D341Med (cell line): ENCODE results near the gene KCNQ2.
"Not testable (repeated sequence)": the region's sequence is repeated elsewhere in the genome, so short reads cannot be mapped to it uniquely, and the experiment has no call there.

Experiments used
- DNase-seq: peaks from one replicate; pipeline ENCODE4 v3.0.0; 2012; ENCODE audit warnings: low spot score

The KCNQ2 gene

DNA sequence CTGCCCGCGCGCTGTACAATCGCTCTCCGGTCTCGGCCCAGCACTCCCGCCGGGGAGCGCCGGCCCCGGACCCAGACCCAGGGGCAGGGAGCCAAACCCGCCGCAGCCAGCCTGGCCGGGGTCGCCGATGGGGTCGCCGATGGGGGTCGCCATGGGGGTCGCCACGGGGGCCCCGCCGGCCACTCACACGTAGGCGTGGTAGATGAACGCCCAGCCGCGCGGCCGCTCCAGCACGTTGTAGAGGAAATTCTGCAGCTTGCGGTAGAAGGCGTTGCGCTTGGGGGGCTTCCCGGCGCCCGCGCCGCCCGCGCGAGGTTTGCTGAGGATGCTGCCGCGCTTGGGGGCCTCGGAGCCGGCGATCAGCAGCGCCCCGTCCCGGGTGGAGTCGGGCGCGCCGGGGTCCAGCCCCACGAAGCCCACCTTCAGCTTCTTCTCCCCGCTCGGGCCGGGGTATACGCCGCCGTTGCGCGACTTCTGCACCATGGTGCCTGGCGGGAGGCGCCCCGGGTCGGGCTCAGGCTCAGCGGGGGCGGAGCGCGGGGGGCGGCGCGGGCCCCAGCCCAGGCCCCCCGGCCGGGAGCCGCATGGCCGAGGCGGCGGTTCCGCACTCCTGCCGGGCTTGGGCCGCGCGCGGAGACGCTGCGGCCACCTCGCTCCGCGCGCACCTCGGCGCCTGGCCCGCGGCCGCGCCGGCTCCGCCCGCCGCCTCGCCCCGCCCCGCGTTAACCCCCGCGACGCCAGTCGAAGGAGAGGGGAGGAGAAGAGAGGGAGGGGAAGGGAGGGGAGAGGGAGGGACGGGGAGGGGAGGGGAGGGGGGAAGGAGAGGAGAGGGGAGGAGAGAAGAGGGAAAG, at the start of gene KCNQ2:
TSS of gene KCNQ2 (minus strand) at position 675 of the 851 bp plus-strand sequence. CDS start at position 483, 192 bp downstream.
- peak; percentile 90 for DNase-seq

DNA sequence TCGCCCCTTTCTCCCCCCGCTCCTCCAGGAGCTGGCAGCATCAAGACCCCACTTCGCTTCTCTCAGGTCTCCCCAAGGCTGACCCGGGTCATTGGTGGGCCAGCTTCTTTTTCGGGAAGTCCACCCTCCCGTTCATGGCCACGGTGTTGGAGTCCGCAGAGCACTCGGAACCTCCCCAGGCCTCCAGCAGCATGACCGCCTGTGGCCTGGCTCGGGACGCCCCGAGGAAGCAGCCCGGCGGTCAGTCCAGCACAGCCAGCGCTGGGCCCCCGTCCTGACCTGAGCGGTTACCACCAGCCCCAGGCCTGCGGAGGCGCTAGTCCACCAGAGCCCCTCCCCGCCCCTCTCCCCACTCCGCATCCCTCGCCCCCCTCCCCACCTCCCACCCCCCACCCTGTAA, 49.1 kb upstream of the KCNQ2 start:
- DNase-seq: peak; percentile 36

DNA sequence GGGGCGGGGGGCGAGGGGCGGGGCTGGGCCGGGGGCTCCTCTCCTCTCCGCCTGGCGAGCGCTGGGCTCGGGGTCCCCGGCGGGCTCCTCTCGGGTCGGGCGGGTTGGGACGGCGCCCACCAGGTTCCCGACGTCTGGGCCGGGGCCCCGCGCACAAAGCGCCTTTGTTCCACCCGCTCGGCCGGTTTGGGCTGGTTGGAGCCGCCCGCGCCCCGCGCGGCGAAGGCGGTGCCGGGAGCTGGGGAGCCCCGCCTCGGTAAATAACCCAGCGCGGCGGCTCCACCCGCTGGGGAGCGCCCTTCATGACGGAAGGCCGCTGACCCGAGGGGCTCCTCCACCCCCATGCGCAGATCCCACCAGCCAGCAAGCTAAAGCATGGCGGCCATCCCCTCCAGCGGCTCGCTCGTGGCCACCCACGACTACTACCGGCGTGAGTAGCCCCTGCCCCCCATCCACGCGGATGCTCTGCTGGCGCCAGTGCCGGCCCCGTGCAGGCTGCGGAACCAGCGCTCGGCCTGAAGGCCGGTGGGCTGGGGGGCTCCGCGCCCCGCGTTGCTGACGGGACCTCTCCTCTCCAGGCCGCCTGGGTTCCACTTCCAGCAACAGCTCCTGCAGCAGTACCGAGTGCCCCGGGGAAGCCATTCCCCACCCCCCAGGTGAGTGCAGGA, 48.6 kb upstream of the KCNQ2 start:
- DNase-seq: peak; percentile 87

DNA sequence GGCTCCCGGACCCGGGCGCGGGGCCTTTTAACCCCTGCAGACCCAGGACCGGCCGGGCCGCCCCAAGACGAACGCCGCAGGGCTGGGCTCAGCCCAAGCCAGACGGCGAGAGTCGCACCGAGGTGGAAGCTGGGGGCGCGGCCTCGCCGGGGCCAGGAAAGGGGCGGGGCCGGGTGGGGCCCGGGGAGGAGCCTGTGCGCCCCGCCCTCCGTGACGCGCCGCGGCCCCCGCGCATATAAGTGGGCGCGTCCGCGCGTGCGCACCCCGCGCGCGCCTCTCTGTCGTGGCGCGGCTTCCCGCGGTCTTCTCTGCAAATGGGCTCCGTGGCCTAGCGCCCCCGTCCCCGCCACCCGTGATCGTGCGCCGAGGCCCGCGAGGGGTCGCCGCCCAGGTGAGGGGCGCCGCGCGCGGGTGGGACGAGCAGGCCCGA, 48.1 kb upstream of the KCNQ2 start, which contains the start of gene PPDPF:
TSS of gene PPDPF (plus strand) at position 262 of the 430 bp plus-strand sequence. CDS start 544 bp downstream, outside the sequence.
- peak; percentile 100 for DNase-seq

DNA sequence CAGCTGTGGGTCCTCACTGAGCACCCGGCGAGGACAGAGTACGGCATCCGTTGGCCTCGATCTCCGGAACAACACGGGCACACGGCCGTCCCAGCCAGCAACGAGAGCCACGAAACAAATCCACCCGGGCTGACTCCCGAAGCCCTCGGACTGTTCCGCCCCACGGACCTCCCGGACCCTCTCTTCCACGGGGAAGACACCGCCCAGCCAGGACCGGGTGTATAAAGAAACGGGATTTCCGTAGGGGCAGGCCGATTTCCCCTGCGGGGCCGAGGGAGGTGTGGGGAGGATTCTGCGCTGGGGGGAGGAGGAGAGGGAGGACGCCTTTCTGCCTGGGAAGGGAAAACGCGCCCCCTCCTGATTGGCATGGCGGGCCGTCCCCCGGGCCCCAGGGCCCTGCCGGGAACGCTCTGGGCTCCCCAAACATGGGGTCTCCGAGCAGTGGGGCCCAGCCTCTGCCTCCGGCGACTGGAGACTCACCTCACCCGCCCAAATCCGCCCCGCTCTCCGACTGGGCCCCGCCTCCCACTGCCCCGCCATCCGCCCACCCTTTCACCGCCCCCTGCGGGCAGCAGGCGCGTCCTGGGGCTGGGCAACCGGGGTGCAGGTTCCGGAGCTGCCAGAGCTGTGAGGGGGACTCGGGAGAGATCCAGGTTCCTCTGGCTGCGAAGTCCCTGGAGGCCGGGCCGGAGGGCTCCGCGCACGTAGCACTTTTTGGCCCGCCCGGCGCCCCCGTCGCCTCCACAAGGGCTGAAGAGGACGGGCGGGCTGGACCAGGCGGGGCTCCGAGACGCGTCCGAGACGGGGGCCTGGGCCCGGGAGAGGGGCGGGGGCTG, 47.4 kb upstream of the KCNQ2 start:
- DNase-seq: peak; percentile 88

DNA sequence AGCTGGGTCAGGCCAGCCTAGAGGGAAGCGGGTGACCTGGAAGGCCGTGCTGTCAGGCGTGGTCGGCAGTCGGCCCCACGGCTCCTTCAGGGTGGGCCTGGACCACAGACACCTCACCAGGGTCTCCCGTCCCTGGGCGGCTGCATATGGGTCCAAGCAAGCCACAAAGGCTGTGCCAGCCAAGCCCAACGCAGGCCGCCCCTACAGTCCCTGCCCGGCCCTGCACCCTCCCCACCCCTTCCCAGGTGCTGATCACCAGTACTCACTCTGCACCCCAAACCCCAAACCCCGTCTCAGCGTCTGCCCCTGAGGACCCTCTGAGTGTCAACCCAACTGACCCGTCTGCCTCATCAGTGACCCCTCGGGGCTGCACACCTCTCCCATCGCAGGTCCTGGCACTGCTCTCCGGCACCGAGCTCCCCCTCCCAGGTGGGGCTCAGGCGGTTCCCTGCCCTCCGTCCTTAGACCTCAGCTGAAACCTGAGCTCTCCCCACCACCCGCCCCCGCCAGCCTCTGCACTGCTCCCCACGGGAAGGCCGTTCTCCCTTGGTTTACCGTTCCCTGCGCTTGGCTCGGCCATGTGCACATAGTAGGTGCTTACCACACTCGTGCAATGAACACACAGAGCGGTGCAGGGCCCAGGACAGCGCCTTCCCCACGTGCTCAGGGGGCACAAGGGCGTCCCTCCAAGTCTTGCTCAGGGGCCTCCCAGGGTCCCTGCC, 46.7 kb upstream of the KCNQ2 start:
- peak; percentile 27 for DNase-seq

DNA sequence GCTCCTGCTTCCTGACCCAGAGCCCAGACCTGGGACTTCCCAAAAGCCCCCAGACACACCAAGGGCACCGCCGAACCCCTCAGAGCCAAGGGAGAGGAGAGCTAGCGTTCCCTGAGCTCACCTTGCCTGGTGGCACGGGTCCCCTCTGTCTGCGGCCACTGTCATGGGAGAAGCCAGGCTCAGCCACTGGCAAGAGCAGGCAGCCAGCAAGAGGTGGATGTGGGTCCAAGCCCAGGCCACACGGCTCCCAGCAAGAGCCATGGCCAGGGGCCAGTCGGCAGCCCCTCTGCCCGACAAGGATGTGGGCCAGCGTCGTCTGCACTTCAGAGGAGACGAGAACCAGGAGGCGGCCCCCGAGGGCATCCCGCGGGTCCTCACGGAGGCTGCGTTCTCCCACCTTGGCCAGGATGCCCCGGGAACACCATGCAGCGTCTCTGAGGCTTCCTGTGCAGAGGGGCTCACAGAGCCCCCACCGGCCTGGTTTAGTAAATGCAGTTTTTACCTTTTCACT, 46.0 kb upstream of the KCNQ2 start:
- peak; percentile 20 for DNase-seq

DNA sequence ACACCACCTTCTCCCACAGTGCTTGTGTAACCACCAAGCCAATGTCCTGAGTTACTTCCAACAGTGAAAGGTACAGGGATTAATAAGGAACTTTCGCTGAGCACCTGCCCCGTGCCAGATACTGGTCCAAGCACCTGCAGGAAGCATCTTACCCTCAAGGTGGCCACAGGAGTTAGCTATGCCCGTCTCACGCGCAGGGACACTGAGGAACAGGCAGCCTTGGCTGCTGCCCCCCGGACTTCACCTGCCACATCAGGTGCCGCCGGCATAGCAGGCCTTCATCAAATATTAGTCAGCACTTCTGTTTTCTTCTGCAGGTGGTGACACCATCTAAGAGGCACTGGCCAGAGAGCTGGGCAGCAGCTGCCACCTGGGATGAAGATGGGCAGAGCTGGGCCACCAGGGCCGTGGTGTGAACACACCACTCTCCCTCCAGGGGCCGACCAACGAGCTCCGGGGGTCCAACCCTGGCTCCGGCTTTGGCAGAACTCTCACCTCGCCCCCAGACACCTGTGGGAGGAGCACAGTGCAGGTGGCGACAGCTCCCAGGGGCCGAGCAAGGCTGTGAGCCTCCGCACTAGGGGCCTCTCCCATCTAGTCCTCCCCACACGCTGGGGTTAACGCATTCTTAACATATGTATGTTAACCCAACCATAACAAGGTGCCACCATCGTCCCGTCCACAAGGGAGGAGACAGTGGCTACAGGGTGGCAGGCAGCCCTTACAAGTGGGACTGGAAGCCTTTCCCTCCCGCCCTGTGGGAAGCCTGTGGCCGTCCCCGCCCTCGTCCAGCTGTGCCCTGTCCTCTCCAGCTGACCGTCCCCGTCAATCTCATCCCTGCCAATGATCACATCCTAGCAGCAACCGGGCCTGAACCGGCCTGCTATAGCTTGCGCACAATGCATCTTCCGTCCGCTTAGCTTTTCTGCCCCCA, 45.2 kb upstream of the KCNQ2 start:
- DNase-seq: peak; percentile 15

DNA sequence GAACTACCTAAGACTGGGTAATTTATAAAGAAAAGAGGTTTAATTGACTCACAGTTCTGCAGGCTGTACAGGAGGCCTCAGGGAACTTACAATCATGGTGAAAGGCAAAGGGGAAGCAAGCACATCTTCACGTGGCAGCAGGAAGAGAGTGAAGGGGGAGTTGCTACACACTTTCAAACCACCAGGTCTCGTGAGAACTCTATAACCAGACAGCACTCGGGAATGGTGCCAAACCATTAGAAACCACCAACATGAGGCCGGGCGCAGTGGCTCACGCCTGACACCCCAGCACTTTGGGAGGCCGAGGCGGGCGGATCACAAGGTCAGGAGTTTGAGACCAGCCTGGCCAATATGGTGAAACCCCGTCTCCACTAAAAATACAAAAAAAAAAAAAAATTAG, 42.1 kb upstream of the KCNQ2 start:
- DNase-seq: not testable (repeated sequence)

DNA sequence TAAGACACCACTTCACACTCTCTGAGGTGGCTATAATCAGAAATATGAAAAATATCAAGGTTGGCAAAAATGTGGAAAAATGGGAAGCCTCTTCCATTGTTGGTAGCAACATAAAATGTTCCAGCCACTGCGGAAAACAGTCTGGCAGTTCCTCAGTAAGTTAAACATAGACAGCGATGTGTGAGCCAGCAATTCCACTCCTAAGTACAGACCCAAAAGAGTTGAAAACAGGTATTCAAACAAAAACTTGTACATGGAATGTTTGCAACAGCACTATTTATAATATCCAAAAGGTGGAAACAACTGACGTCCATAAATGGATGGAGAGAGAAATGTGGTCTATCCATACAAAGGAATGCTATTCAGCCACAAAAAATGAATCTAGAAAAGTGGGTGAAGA, 40.8 kb upstream of the KCNQ2 start:
- DNase-seq: no peak

DNA sequence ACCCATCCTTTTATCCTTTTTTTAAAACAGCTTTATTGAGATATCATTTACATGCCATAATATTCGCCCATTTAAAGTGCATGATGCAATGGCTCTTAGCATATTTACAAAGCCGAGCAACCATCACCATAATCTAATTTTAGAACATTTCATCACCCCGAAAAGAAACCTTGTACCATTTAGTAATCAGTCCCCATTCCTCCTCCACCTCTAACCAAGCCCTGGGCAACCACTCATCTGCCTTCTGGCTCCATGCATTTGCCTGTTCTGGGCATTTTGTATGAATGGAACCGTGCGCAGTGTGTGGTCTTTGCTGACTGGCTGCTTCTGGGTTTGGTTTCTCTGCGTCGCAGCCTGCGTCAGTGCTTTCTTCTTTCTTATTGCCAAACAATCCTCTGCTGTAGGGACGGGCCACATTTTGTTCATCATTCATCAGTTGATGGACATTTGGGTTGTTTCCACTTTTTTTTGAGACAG, 36.7 kb upstream of the KCNQ2 start:
- no peak for DNase-seq

DNA sequence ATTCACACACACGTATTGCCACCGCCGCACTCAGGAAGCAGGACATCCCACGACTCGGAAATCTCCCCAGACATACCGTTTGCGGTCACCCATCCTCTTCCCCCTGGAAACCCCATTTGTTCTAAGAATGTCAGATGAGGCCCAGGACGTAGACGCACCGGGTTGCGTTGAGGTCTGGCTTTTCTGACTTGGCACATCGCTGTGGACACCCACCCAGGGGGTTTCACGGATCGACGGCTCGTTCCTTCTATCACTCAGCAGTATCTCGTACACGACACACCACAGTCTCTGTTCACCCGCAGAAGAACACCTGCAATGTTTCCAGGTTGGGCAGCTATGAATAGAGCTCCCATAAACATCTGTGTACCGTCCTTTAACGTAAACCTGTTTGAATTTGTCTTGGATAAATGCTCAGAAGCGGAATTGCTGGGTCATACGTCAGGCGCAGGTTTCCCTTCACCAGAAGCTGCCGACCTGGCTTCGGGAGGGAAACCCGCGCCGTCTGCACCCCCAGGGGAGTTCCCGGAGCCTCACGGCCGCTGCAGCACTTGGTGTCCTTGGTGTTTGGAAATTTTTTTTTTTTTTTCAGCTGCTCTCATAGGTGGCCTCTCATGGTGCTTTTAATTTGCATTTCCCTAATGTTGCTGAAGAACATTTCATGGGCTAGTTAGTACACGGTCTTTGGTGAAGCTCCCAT, 35.8 kb upstream of the KCNQ2 start:
- peak; percentile 22 for DNase-seq

DNA sequence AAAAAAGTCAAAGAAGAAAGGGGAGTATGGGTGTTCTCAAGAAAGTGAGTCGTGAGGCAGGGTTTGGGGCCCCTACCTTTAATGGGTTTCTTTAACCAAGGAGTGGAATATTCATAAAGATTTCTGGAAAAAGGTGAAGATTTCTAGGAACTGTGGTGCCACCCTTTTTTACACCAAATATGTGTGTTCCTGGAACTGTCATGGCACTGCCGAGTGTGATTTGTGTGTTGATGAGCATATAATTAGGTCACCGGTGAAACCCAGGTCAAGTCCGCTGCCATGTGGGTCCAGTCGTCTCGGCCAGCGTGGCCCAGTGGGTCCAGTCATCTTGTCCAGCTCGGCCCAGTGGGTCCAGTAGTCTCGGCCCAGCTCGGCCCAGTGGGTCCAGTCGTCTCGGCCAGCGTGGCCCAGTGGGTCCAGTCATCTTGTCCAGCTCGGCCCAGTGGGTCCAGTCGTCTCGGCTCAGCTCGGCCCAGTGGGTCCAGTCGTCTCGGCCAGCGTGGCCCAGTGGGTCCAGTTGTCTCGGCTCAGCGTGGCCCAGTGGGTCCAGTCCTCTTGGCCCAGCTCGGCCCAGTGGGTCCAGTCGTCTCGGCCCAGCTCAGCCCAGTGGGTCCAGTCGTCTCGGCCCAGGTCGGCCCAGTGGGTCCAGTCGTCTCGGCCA, 34.8 kb upstream of the KCNQ2 start:
- no peak for DNase-seq

DNA sequence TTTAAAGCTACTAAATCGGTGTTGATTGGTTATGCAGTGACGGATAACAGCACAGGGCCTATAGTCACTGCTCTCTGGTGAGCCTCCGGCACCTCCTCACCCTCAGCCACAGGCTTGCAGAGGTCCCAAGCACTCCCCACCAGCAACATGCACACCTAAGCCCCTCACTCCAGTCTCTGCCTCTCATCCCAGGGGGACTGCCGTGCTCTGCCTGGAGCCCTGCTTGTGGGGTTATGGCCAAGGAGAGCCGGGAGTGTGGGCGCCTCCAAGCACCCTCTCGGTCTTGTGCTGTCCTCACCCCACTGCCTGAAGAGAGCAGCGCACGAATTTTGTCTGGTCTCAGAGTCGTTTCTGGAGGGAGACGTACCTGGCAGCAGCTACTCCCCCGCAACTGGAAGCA, 33.3 kb upstream of the KCNQ2 start:
- no peak for DNase-seq

DNA sequence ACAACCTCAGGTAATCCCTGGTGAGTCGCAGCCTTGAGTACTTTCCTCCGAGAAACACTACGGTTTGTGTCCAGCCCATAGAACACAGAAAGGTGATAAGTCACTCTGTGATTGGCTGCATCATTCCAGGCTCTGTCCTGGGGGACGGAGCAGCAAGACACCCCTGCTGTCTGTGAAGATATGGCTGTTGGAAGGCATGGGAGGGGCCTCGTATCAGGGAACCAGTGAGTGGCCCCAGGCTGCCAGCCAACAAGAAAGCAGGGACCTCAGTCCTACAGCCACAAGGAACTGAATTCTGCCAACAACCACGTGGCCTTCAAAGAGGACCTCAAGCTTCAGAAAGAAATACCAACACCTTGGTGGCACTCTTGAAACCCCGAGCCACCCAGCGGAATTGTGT, 32.8 kb upstream of the KCNQ2 start:
- DNase-seq: no peak

DNA sequence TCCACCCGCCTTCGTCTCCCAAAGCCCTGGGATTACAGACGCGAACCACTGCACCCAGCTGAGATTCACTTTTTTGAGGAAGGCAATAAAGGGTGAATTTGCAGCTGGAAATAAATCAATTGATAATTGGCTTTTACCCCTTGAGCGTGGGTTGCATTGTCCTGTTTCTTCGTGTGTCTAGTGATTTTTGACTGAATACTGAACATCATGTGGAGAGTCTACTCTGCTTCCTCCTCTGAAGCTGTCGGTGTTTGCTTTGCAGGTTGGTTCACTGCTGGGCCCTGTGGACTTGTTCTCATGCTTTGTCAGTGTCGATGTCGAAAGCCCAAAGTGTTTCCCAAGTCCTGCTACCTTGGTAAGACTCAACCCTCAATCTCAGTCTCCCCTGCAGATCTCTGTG, 32.2 kb upstream of the KCNQ2 start:
- no peak for DNase-seq

DNA sequence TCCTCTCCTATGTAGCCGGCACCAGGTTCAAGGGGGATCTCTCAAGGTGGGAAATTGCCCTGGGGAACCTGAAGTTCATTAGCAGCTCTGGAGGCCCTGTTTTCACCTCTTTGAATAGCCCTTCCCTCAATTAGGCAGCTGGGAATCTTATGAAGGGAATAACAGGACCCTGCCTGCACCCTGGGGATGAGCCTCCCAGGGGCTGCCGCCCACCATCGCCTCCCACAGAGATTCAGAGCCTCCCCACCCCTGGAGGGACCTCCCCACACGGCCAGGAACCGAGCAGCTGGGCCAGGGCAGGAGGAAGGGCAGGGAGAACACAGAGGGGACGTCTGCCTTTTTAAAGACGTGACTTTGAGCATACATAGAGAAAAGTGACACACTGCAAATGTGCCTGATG, 31.1 kb upstream of the KCNQ2 start:
- DNase-seq: peak; percentile 22

DNA sequence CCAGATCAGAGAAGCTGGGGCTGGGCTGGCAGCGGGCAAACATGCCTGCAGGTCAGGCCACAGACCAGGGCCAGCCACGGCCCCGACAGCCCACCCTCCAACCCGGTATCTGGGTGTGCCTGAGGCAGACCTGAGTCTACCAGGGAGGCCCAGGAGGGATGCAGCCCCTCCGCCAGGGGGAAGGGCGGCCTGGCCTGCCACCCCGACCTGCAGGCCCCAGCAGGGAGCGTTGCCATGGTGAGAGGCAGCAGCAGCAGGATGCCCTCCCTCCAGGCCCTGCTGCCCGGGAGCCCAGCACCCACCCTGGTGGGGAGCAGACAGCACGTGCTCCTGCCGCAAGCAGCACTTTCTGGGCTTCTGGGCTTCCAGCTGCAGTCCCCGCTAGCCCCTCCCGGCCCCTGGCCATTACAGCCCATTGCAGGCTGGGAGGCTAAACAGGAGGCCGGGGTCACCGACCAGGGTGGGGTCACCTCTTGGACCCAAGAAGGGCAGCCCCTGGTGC, 30.3 kb upstream of the KCNQ2 start:
- peak; percentile 67 for DNase-seq
